Measurements from ENCODE around the gene ZNF346.

DNA sequence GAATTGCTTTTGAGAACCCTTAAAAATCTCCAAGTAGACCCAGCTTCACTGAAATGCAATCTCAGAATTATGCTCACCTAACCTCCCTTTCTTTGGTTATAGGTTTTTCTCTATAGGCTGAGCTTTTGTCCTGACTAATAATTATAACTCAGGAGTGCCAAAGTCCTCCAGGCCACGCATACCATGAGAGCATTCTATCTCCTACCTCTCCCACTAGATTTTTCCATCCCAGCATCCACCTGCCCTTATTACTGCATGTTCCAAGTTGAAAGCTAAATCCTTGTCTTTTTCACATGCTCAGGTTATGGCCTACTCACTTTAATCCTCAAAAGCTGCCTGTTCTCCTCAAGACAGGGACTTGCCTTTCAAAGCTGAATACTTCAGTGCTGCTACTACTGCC is 22.1 kb downstream of the ZNF346 start:
- TF ChIP-seq, protein P1, sequence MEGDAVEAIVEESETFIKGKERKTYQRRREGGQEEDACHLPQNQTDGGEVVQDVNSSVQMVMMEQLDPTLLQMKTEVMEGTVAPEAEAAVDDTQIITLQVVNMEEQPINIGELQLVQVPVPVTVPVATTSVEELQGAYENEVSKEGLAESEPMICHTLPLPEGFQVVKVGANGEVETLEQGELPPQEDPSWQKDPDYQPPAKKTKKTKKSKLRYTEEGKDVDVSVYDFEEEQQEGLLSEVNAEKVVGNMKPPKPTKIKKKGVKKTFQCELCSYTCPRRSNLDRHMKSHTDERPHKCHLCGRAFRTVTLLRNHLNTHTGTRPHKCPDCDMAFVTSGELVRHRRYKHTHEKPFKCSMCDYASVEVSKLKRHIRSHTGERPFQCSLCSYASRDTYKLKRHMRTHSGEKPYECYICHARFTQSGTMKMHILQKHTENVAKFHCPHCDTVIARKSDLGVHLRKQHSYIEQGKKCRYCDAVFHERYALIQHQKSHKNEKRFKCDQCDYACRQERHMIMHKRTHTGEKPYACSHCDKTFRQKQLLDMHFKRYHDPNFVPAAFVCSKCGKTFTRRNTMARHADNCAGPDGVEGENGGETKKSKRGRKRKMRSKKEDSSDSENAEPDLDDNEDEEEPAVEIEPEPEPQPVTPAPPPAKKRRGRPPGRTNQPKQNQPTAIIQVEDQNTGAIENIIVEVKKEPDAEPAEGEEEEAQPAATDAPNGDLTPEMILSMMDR (IDR thresholded peaks at IDR 0.05): no peak
- no peak for TF ChIP-seq EP300 (IDR thresholded peaks at IDR 0.05)
